Activated CD4-positive, alpha-beta memory T cell treated with anti-CD3 and anti-CD28 coated beads, Interleukin-2, amount 10 ng/mL, durations not matched to agents 7 days and 5 days (primary cell): ENCODE measurements around the gene LRRC45. TPM values are rescaled to one million over a fixed set of nuclear protein-coding genes. Genes with fewer than 3 reads are reported as not detected.

Experiments used
- CTCF ChIA-PET: fragments of 350-600 bp; sonication (Branson Sonifier 250); formaldehyde crosslinking; loops from one replicate; lab custom pipeline; 2021; ENCODE audit warnings: antibody characterized with exemption, inconsistent platforms; lab: Charles Lee
- POLR2A ChIA-PET: fragments of 350-600 bp; sonication (Branson Sonifier 250); formaldehyde crosslinking; loops from one replicate; lab custom pipeline; 2021; ENCODE audit warnings: antibody characterized with exemption; lab: Charles Lee
- DNase-seq: peaks from one replicate; pipeline ENCODE4 v3.0.0-alpha.2; 2020
- H3K27ac Mint-ChIP-seq: one replicate; pipeline ENCODE4 v1.8.0; 2021; ENCODE audit warnings: mild to moderate bottlenecking, mixed read lengths
- H3K27me3 Mint-ChIP-seq: one replicate; pipeline ENCODE4 v1.8.0; 2021; ENCODE audit warnings: mixed read lengths
- H3K36me3 Mint-ChIP-seq: one replicate; pipeline ENCODE4 v1.8.0; 2021; ENCODE audit warnings: low read depth, mixed read lengths
- H3K4me1 Mint-ChIP-seq: one replicate; pipeline ENCODE4 v1.8.0; 2021; ENCODE audit warnings: mixed read lengths
- H3K4me3 Mint-ChIP-seq: one replicate; pipeline ENCODE4 v1.8.0; 2021; ENCODE audit warnings: mild to moderate bottlenecking, mixed read lengths
- H3K9me3 Mint-ChIP-seq: one replicate; pipeline ENCODE4 v1.8.0; 2021; ENCODE audit warnings: mixed read lengths
- total RNA-seq, 2 experiments: library from RNA; stranded (reverse); gene quantifications; one replicate each; pipeline ENCODE4 v1.2.3, GENCODE V29; 2021

LRRC45 gene
- total RNA-seq, 2 experiments from 2014 or later = 34.8 to 35.5 TPM

- no peak overlapping the region for H3K4me3 Mint-ChIP-seq
- no peaks in the 10 kb centered on the region for H3K27me3 Mint-ChIP-seq
- POLR2A ChIA-PET = interaction anchor here (1.5 kb wide), 1 partner anchor 13 kb away, joined by 3 read pairs; no protein-coding TSS in a partner anchor
- DNase-seq = no peak
- peaks cover 17% of the 10 kb centered on the region for H3K4me1 Mint-ChIP-seq
- H3K27ac Mint-ChIP-seq = no peak overlapping the region
- no peaks in the 10 kb centered on the region for H3K9me3 Mint-ChIP-seq
- CTCF ChIA-PET = no interaction called here
- H3K36me3 Mint-ChIP-seq = peaks cover 4% of the 10 kb centered on the region
These were observed 39.9 kb downstream of the LRRC45 start for GRCh38 chr17:82062984-82063368.

- CTCF ChIA-PET = no interaction called here
- H3K4me1 Mint-ChIP-seq = peaks cover 17% of the 10 kb centered on the region
- H3K27me3 Mint-ChIP-seq = no peaks in the 10 kb centered on the region
- peak overlapping the region; percentile 67 for H3K4me3 Mint-ChIP-seq
- peaks cover 3% of the 10 kb centered on the region for H3K36me3 Mint-ChIP-seq
- no peak for DNase-seq
- H3K9me3 Mint-ChIP-seq = no peaks in the 10 kb centered on the region
- POLR2A ChIA-PET = interaction anchor here (1.0 to 2.0 kb wide), 5 partner anchors 10 to 204 kb away, joined by 3 to 8 read pairs (median 3); partner anchors contain the start of genes FASN and GPS1
- no peak overlapping the region for H3K27ac Mint-ChIP-seq
These were observed 40.6 kb downstream of the LRRC45 start for GRCh38 chr17:82063424-82064415.

GRCh38 chr17:82064433-82065192 lies 41.5 kb downstream of the LRRC45 start:
- peak overlapping the region; percentile 67 for H3K4me3 Mint-ChIP-seq
- ChIA-PET CTCF (no interaction called here), POLR2A (interaction anchor here (1.0 to 2.3 kb wide), 10 partner anchors 9 to 210 kb away, joined by 3 to 16 read pairs (median 6); partner anchors contain the start of genes CSNK1D, DCXR, FASN and GPS1)
- no peak for DNase-seq
- H3K36me3 Mint-ChIP-seq = peaks cover 3% of the 10 kb centered on the region
- peaks cover 17% of the 10 kb centered on the region for H3K4me1 Mint-ChIP-seq
- no peaks in the 10 kb centered on the region for H3K9me3 Mint-ChIP-seq
- H3K27me3 Mint-ChIP-seq = no peaks in the 10 kb centered on the region
- H3K27ac Mint-ChIP-seq = peak overlapping the region; percentile 26

- Mint-ChIP-seq H3K4me1 (peaks cover 17% of the 10 kb centered on the region), H3K4me3 (peak overlapping the region; percentile 67), H3K36me3 (peaks cover under 1% of the 10 kb centered on the region), H3K27me3 (no peaks in the 10 kb centered on the region), H3K9me3 (no peaks in the 10 kb centered on the region), H3K27ac (peak overlapping the region; percentile 26)
- ChIA-PET CTCF (no interaction called here), POLR2A (interaction anchor here (1.2 to 2.3 kb wide), 9 partner anchors 10 to 209 kb away, joined by 3 to 16 read pairs (median 7); partner anchors contain the start of genes CSNK1D, DCXR and GPS1)
- no peak for DNase-seq
These were observed 42.1 kb downstream of the LRRC45 start for GRCh38 chr17:82065193-82065637.

- H3K36me3 Mint-ChIP-seq = no peaks in the 10 kb centered on the region
- POLR2A ChIA-PET = interaction anchor here (0.7 to 2.3 kb wide), 16 partner anchors 10 to 208 kb away, joined by 3 to 16 read pairs (median 4); partner anchors contain the start of genes CSNK1D and DCXR
- H3K27ac Mint-ChIP-seq = peak within 1 kb of the TSS; percentile 82
- peaks cover 2% of the 10 kb centered on the region for H3K27me3 Mint-ChIP-seq
- H3K4me1 Mint-ChIP-seq = peaks cover 17% of the 10 kb centered on the region
- H3K4me3 Mint-ChIP-seq = peak within 1 kb of the TSS; percentile 82
- CTCF ChIA-PET = interaction anchor here (1.8 kb wide), 1 partner anchor 28 kb away, joined by 9 read pairs; the partner anchor contains the start of gene DCXR
- peak; percentile 78 for DNase-seq
- H3K9me3 Mint-ChIP-seq = no peaks in the 10 kb centered on the region
These were observed 42.7 kb downstream of the LRRC45 start, which contains the start of gene DUS1L for GRCh38 chr17:82065638-82066303. DUS1L (minus strand) TSS chr17:82065804; CDS start chr17:82065059, 745 bp downstream.

- H3K27ac Mint-ChIP-seq = no peak overlapping the region
- no peak overlapping the region for H3K4me3 Mint-ChIP-seq
- ChIA-PET CTCF (interaction anchor here (1.3 kb wide), 1 partner anchor 84 kb away, joined by 4 read pairs; no protein-coding TSS in a partner anchor), POLR2A (no interaction called here)
- no peaks in the 10 kb centered on the region for H3K36me3 Mint-ChIP-seq
- no peak for DNase-seq
- peaks cover 8% of the 10 kb centered on the region for H3K4me1 Mint-ChIP-seq
- peaks cover 4% of the 10 kb centered on the region for H3K27me3 Mint-ChIP-seq
- H3K9me3 Mint-ChIP-seq = no peaks in the 10 kb centered on the region
These were observed 47.5 kb downstream of the LRRC45 start for GRCh38 chr17:82070611-82071010.

GRCh38 chr17:82072827-82073226 lies 49.7 kb downstream of the LRRC45 start:
- Mint-ChIP-seq H3K27ac (no peak overlapping the region), H3K36me3 (no peaks in the 10 kb centered on the region), H3K4me1 (no peaks in the 10 kb centered on the region), H3K9me3 (no peaks in the 10 kb centered on the region), H3K27me3 (peaks cover 4% of the 10 kb centered on the region), H3K4me3 (no peak overlapping the region)
- ChIA-PET CTCF (no interaction called here), POLR2A (no interaction called here)
- no peak for DNase-seq

GRCh38 chr17:82073446-82073845 lies 50.3 kb downstream of the LRRC45 start:
- no peak for DNase-seq
- no peaks in the 10 kb centered on the region for H3K9me3 Mint-ChIP-seq
- peaks cover 4% of the 10 kb centered on the region for H3K27me3 Mint-ChIP-seq
- POLR2A ChIA-PET = interaction anchor here (1.2 kb wide), 1 partner anchor 9 kb away, joined by 3 read pairs; no protein-coding TSS in a partner anchor
- no peak overlapping the region for H3K4me3 Mint-ChIP-seq
- no peak overlapping the region for H3K27ac Mint-ChIP-seq
- no peaks in the 10 kb centered on the region for H3K4me1 Mint-ChIP-seq
- CTCF ChIA-PET = no interaction called here
- peaks cover 3% of the 10 kb centered on the region for H3K36me3 Mint-ChIP-seq

GRCh38 chr17:82076018-82076784 lies 53.1 kb downstream of the LRRC45 start:
- CTCF ChIA-PET = interaction anchor here (0.6 to 1.3 kb wide), 2 partner anchors 39 to 545 kb away, joined by 3 to 4 read pairs; partner anchors contain the start of gene DCXR
- Mint-ChIP-seq H3K27me3 (peaks cover 2% of the 10 kb centered on the region), H3K36me3 (peaks cover 12% of the 10 kb centered on the region), H3K9me3 (no peaks in the 10 kb centered on the region), H3K4me1 (no peaks in the 10 kb centered on the region), H3K27ac (no peak overlapping the region), H3K4me3 (no peak overlapping the region)
- POLR2A ChIA-PET = interaction anchor here (1.3 to 3.0 kb wide), 4 partner anchors 10 to 20 kb away, joined by 3 to 14 read pairs (median 4); no protein-coding TSS in a partner anchor
- DNase-seq = no peak

- no peak overlapping the region for H3K27ac Mint-ChIP-seq
- H3K4me1 Mint-ChIP-seq = no peaks in the 10 kb centered on the region
- no peak for DNase-seq
- ChIA-PET CTCF (interaction anchor here (1.3 kb wide), 1 partner anchor 39 kb away, joined by 3 read pairs; the partner anchor contains the start of gene DCXR), POLR2A (interaction anchor here (0.7 to 3.0 kb wide), 6 partner anchors 8 to 39 kb away, joined by 3 to 14 read pairs (median 4); partner anchors contain the start of gene DCXR)
- peaks cover 16% of the 10 kb centered on the region for H3K36me3 Mint-ChIP-seq
- no peak overlapping the region for H3K4me3 Mint-ChIP-seq
- H3K27me3 Mint-ChIP-seq = peaks cover 2% of the 10 kb centered on the region
- H3K9me3 Mint-ChIP-seq = no peaks in the 10 kb centered on the region
These were observed 53.9 kb downstream of the LRRC45 start for GRCh38 chr17:82076785-82077591.
